OCI-LY1 (cell line): Measurements from ENCODE around the gene NR3C1.

Experiments used
- EZH2 ChIP-seq: fragments of 200-600 bp; sonication (generic), shearing (Covaris generic); IDR thresholded peaks from 2 replicates; pipeline ENCODE4 v1.8.0; 2017; ENCODE audit warnings: borderline replicate concordance, mixed run types, mild to moderate bottlenecking, antibody characterized with exemption, low read length, moderate library complexity, mixed read lengths
- TF ChIP-seq, protein P1 (sequence below): fragments of 200-600 bp; sonication (generic), shearing (Covaris generic); IDR thresholded peaks from 2 replicates; pipeline ENCODE4 v1.5.1; 2017; ENCODE audit warnings: mild to moderate bottlenecking, antibody characterized with exemption, low read length, moderate library complexity, mixed read lengths

DNA sequence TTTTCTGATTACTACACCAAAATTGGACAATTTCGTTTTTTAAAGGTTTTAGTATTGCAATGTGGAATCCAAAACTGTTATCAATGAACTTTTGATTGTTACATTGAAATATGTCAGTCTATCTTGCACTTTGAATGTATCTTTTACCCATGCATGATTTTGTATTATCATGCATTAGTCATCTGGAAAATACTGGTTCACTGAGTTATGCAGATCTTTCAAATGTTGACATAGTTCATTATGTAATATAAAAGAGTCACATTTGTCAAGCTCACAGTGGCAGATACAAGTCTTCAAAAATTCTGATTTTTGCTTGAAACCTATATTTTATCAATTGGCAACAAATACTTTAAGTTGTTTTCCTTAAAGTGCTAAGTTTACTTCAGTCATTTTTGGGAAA lies 85.2 kb downstream of the NR3C1 start:
- TF ChIP-seq, protein P1, sequence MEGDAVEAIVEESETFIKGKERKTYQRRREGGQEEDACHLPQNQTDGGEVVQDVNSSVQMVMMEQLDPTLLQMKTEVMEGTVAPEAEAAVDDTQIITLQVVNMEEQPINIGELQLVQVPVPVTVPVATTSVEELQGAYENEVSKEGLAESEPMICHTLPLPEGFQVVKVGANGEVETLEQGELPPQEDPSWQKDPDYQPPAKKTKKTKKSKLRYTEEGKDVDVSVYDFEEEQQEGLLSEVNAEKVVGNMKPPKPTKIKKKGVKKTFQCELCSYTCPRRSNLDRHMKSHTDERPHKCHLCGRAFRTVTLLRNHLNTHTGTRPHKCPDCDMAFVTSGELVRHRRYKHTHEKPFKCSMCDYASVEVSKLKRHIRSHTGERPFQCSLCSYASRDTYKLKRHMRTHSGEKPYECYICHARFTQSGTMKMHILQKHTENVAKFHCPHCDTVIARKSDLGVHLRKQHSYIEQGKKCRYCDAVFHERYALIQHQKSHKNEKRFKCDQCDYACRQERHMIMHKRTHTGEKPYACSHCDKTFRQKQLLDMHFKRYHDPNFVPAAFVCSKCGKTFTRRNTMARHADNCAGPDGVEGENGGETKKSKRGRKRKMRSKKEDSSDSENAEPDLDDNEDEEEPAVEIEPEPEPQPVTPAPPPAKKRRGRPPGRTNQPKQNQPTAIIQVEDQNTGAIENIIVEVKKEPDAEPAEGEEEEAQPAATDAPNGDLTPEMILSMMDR, result no peak
- no peak for TF ChIP-seq EZH2
